ENCODE results near the gene UBL4B.

The UBL4B gene

GRCh38 chr1:110114784-110115183, 2.5 kb downstream of the UBL4B start:
- no peak for DNase-seq (ENCODE audit: low read depth)

GRCh38 chr1:110118636-110119396, 6.6 kb downstream of the UBL4B start:
- DNase-seq (ENCODE audit: low read depth): peak; percentile 5

- DNase-seq (ENCODE audit: low read depth): no peak
Measured at GRCh38 chr1:110119843-110120242, 7.6 kb downstream of the UBL4B start.

- no peak for DNase-seq (ENCODE audit: low read depth)
Measured at GRCh38 chr1:110120960-110121561, 8.8 kb downstream of the UBL4B start.

GRCh38 chr1:110123224-110123623, 11.0 kb downstream of the UBL4B start:
- no peak for DNase-seq (ENCODE audit: low read depth)

- DNase-seq (ENCODE audit: low read depth): no peak
Measured at GRCh38 chr1:110125810-110126209, 13.6 kb downstream of the UBL4B start.

GRCh38 chr1:110130113-110130591, 17.9 kb downstream of the UBL4B start:
- no peak for DNase-seq (ENCODE audit: low read depth)

GRCh38 chr1:110130989-110131388, 18.7 kb downstream of the UBL4B start:
- DNase-seq (ENCODE audit: low read depth): no peak

- DNase-seq (ENCODE audit: low read depth): no peak
Measured at GRCh38 chr1:110132682-110133081, 20.4 kb downstream of the UBL4B start.

GRCh38 chr1:110133436-110133835, 21.2 kb downstream of the UBL4B start:
- no peak for DNase-seq (ENCODE audit: low read depth)

GRCh38 chr1:110134050-110134595, 21.9 kb downstream of the UBL4B start:
- DNase-seq (ENCODE audit: low read depth): no peak

GRCh38 chr1:110135246-110135645, 23.0 kb downstream of the UBL4B start:
- DNase-seq (ENCODE audit: low read depth): no peak

- no peak for DNase-seq (ENCODE audit: low read depth)
Measured at GRCh38 chr1:110135666-110136065, 23.4 kb downstream of the UBL4B start.

GRCh38 chr1:110136911-110137310, 24.7 kb downstream of the UBL4B start:
- no peak for DNase-seq (ENCODE audit: low read depth)

- DNase-seq (ENCODE audit: low read depth): no peak
Measured at GRCh38 chr1:110138956-110139355, 26.7 kb downstream of the UBL4B start.

GRCh38 chr1:110144366-110144765, 32.1 kb downstream of the UBL4B start:
- no peak for DNase-seq (ENCODE audit: low read depth)

GRCh38 chr1:110148961-110149360, 36.7 kb downstream of the UBL4B start:
- DNase-seq (ENCODE audit: low read depth): no peak

- DNase-seq (ENCODE audit: low read depth): peak; percentile 17
Measured at GRCh38 chr1:110150330-110151174, 38.3 kb downstream of the UBL4B start, which contains the start of gene SLC6A17. Gene SLC6A17 (plus strand): TSS chr1:110150494. CDS start chr1:110166930, 16,436 bp downstream.

- no peak for DNase-seq (ENCODE audit: low read depth)
Measured at GRCh38 chr1:110151175-110151669, 39.0 kb downstream of the UBL4B start.

- no peak for DNase-seq (ENCODE audit: low read depth)
Measured at GRCh38 chr1:110152133-110152785, 40.0 kb downstream of the UBL4B start.

- no peak for DNase-seq (ENCODE audit: low read depth)
Measured at GRCh38 chr1:110153407-110153950, 41.2 kb downstream of the UBL4B start.

All from stimulated activated CD8-positive, alpha-beta memory T cell treated with anti-CD3 and anti-CD28 coated beads, Interleukin-7, amount 100 ng/mL, for 24 hours (primary cell).